ENCODE measurements around the gene MST1. TPM values are rescaled to one million over a fixed set of nuclear protein-coding genes. Genes with fewer than 3 reads are reported as not detected.

The MST1 gene
- polyA plus RNA-seq (2012; ENCODE audit: insufficient read depth, insufficient read length, low read depth): 35.2 TPM

GRCh38 chr3:49689046-49689907 is at the start of gene MST1, which contains the start of gene RNF123:
Gene MST1, minus strand, starts transcription at chr3:49689474. Its CDS starts 783 bp downstream, at chr3:49688691.
Gene RNF123, plus strand, starts transcription at chr3:49689557. Its CDS starts 1,609 bp downstream, at chr3:49691166.
- H3K4me1 ChIP-seq: no peaks in the 10 kb centered on the region
- DNase-seq: peak; percentile 91
- TF ChIP-seq CTCF (IDR thresholded peaks at IDR 0.05; ENCODE audit: low read depth, low read length): peak; percentile 19; the same call in 1 of the 2 replicates
- H3K4me3 ChIP-seq (ENCODE audit: low read depth, low read length): peak within 1 kb of the TSS; percentile 80
- no peaks in the 10 kb centered on the region for H3K9me3 ChIP-seq
- no peaks in the 10 kb centered on the region for H3K27me3 ChIP-seq
- H3K36me3 ChIP-seq: no peaks in the 10 kb centered on the region

GRCh38 chr3:49738067-49738713 is 48.9 kb upstream of the MST1 start:
- no peaks in the 10 kb centered on the region for H3K27me3 ChIP-seq
- no peak for TF ChIP-seq CTCF (IDR thresholded peaks at IDR 0.05; ENCODE audit: low read depth, low read length)
- H3K4me3 ChIP-seq (ENCODE audit: low read depth, low read length): no peak overlapping the region
- peaks cover 15% of the 10 kb centered on the region for H3K36me3 ChIP-seq
- DNase-seq: no peak
- H3K9me3 ChIP-seq: no peaks in the 10 kb centered on the region
- H3K4me1 ChIP-seq: no peaks in the 10 kb centered on the region

- no peak overlapping the region for H3K4me3 ChIP-seq (ENCODE audit: low read depth, low read length)
- H3K9me3 ChIP-seq: no peaks in the 10 kb centered on the region
- DNase-seq: no peak
- H3K27me3 ChIP-seq: no peaks in the 10 kb centered on the region
- no peak for TF ChIP-seq CTCF (IDR thresholded peaks at IDR 0.05; ENCODE audit: low read depth, low read length)
- no peaks in the 10 kb centered on the region for H3K4me1 ChIP-seq
- peaks cover 15% of the 10 kb centered on the region for H3K36me3 ChIP-seq
These were observed 45.5 kb upstream of the MST1 start for GRCh38 chr3:49734752-49735151.

GRCh38 chr3:49733551-49733950 is 44.3 kb upstream of the MST1 start:
- H3K27me3 ChIP-seq: no peaks in the 10 kb centered on the region
- peaks cover 15% of the 10 kb centered on the region for H3K36me3 ChIP-seq
- no peak for TF ChIP-seq CTCF (IDR thresholded peaks at IDR 0.05; ENCODE audit: low read depth, low read length)
- H3K9me3 ChIP-seq: no peaks in the 10 kb centered on the region
- H3K4me3 ChIP-seq (ENCODE audit: low read depth, low read length): no peak overlapping the region
- no peak for DNase-seq
- H3K4me1 ChIP-seq: no peaks in the 10 kb centered on the region

GRCh38 chr3:49732597-49732996 is 43.3 kb upstream of the MST1 start:
- no peak overlapping the region for H3K4me3 ChIP-seq (ENCODE audit: low read depth, low read length)
- no peaks in the 10 kb centered on the region for H3K4me1 ChIP-seq
- no peak for TF ChIP-seq CTCF (IDR thresholded peaks at IDR 0.05; ENCODE audit: low read depth, low read length)
- no peak for DNase-seq
- no peaks in the 10 kb centered on the region for H3K27me3 ChIP-seq
- peaks cover 8% of the 10 kb centered on the region for H3K36me3 ChIP-seq
- H3K9me3 ChIP-seq: no peaks in the 10 kb centered on the region

All from BE2C (cell line).